ENCODE data around the gene FKBP15. TPM values are rescaled to one million over a fixed set of nuclear protein-coding genes. Genes with fewer than 3 reads are reported as not detected.
"Not testable (repeated sequence)": the region's sequence is repeated elsewhere in the genome, so short reads cannot be mapped to it uniquely, and the experiment has no call there.

The FKBP15 gene
- total RNA-seq, 1 experiment from 2014 or later, result 17.6 TPM

- Histone ChIP-seq H3K27ac (ENCODE audit: low read length) (peak within 1 kb of the TSS; percentile 63), H3K9me3 (ENCODE audit: control insufficient read depth, insufficient read depth, low read depth, low read length) (no peaks in the 10 kb centered on the region), H3K4me1 (ENCODE audit: control insufficient read depth, insufficient read depth, low read length) (peaks cover 4% of the 10 kb centered on the region), H3K4me3 (ENCODE audit: low read depth in 2 of 2, low read length in 2 of 2) (peak within 1 kb of the TSS; percentile 64 to 65), H3K36me3 (ENCODE audit: control insufficient read depth, insufficient read depth, low read length) (no peaks in the 10 kb centered on the region), H3K27me3 (ENCODE audit: control insufficient read depth, insufficient read depth, low read length) (no peaks in the 10 kb centered on the region)
- no TSS peak for BruUV-seq (replicated peaks)
- ATAC-seq (peak; percentile 98), DNase-seq (ENCODE audit: low read depth, low spot score) (peak; percentile 8)
- CTCF ChIA-PET, result interaction anchor here (0.6 kb wide), 1 partner anchor 200 kb away, joined by 13 read pairs; no protein-coding TSS in a partner anchor
- in situ Hi-C loops (cut with HindIII; ENCODE audit: low pct_unique_long_range_greater_than_20kb, low sequenced_read_pairs), result no loop called here
- POLR2A ChIA-PET, result interaction anchor here (0.6 to 0.7 kb wide), 2 partner anchors 8 to 25 kb away, joined by 3 read pairs; no protein-coding TSS in a partner anchor
- no peak for TF ChIP-seq POLR2AphosphoS5 (IDR thresholded peaks at IDR 0.05; ENCODE audit: low read depth, low read length)
- TF ChIP-seq SIN3A (IDR thresholded peaks at IDR 0.05; ENCODE audit: borderline replicate concordance, insufficient read depth, low read depth, low read length), result no peak
- no peak for TF ChIP-seq REST (IDR thresholded peaks at IDR 0.05; ENCODE audit: insufficient read depth in 1 of 2, low read depth in 2 of 2, low read length in 1 of 2)
- no peak for TF ChIP-seq TCF7L2 (IDR thresholded peaks at IDR 0.05; ENCODE audit: low read depth, low read length)
- TF ChIP-seq, protein P1, sequence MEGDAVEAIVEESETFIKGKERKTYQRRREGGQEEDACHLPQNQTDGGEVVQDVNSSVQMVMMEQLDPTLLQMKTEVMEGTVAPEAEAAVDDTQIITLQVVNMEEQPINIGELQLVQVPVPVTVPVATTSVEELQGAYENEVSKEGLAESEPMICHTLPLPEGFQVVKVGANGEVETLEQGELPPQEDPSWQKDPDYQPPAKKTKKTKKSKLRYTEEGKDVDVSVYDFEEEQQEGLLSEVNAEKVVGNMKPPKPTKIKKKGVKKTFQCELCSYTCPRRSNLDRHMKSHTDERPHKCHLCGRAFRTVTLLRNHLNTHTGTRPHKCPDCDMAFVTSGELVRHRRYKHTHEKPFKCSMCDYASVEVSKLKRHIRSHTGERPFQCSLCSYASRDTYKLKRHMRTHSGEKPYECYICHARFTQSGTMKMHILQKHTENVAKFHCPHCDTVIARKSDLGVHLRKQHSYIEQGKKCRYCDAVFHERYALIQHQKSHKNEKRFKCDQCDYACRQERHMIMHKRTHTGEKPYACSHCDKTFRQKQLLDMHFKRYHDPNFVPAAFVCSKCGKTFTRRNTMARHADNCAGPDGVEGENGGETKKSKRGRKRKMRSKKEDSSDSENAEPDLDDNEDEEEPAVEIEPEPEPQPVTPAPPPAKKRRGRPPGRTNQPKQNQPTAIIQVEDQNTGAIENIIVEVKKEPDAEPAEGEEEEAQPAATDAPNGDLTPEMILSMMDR (IDR thresholded peaks at IDR 0.05), result peak; percentile 68
- intact Hi-C loops (cut with micrococcal nuclease; ENCODE audit: unreplicated experiment), result no loop called here
Measured at GRCh38 chr9:113150670-113151611, 70.1 kb downstream of the FKBP15 start, which contains the start of gene SLC31A2. SLC31A2 (plus strand) TSS chr9:113151007; CDS start chr9:113151075, 68 bp downstream.

DNA sequence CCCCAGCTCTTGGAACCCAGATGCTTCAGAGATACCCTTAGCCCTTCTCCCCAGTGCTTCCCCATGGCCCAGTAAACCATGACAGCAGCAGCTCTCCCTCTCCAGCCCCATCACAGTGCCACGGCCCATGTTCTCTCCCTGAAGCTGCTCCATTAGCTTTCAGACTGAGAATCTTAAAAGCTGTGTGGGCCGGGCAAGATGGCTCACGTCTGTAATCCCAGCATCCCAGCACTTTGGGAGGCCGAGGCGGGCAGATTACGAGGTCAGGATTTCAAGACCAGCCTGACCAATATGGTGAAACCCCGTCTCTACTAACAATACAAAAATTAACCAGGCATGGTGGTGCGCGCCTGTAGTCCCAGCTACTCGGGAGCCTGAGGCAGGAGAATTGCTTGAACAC, 71.5 kb downstream of the FKBP15 start:
- POLR2A ChIA-PET, result interaction anchor here (0.6 kb wide), 1 partner anchor 17 kb away, joined by 5 read pairs; no protein-coding TSS in a partner anchor
- H3K4me3 ChIP-seq (ENCODE audit: low read depth in 2 of 2, low read length in 2 of 2); BruUV-seq (replicated peaks); CTCF ChIA-PET; H3K36me3 ChIP-seq (ENCODE audit: control insufficient read depth, insufficient read depth, low read length); H3K4me1 ChIP-seq (ENCODE audit: control insufficient read depth, insufficient read depth, low read length); H3K27ac ChIP-seq (ENCODE audit: low read length); ATAC-seq; intact Hi-C loops (cut with micrococcal nuclease; ENCODE audit: unreplicated experiment); H3K9me3 ChIP-seq (ENCODE audit: control insufficient read depth, insufficient read depth, low read depth, low read length); in situ Hi-C loops (cut with HindIII; ENCODE audit: low pct_unique_long_range_greater_than_20kb, low sequenced_read_pairs); DNase-seq (ENCODE audit: low read depth, low spot score); H3K27me3 ChIP-seq (ENCODE audit: control insufficient read depth, insufficient read depth, low read length): not testable (repeated sequence)
